ENCODE results near the gene CLNS1A. TPM values are rescaled to one million over a fixed set of nuclear protein-coding genes. Genes with fewer than 3 reads are reported as not detected.

The CLNS1A gene, protein sequence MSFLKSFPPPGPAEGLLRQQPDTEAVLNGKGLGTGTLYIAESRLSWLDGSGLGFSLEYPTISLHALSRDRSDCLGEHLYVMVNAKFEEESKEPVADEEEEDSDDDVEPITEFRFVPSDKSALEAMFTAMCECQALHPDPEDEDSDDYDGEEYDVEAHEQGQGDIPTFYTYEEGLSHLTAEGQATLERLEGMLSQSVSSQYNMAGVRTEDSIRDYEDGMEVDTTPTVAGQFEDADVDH
- total RNA-seq, result 10 to 100 TPM; 76.4 to 87.4 TPM
- 77.2 to 98.3 reads per million in 2 donors for total RNA-seq

DNA sequence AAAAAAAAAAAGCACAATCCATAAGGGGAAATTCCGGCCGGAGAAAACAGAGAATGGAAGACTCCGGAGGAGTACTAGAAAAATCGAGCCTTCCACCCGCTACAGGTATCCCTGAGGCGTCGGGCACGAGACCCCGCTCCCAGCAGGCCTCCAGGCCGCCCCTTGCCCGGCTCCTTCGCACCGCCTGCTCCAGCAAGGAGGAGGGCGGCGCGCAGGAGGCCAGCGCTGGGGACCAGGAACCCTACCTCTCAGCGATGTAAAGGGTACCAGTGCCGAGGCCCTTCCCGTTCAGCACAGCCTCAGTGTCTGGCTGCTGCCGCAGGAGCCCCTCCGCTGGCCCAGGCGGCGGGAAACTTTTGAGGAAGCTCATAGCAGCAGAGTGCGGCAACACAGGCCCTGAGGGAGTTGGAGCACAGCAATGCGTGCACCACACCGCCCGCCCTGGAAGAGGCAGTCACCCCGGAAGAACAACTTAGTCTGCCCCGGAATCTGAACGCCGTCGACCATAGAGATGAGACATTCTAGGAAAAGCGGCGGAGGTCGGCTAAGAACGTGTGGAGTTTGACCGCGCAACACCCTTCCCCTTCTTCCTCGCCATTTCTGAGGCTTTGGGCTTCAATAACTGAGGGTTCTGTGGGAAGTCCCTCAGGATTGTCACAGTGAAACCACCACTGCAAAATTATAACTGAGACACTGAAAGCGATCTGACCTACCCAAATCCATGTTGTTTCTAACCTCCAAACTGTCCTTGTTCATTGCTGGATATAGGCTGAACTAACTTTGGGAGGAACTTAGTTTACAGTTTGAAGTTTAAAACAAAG is at the start of gene CLNS1A:
Gene CLNS1A (minus strand): TSS at position 450 of the 821 bp plus-strand sequence. CDS start 80 bp downstream, at position 370.
- peak within 1 kb of the TSS; percentile 94 for H3K27ac Mint-ChIP-seq
- H3K4me3 Mint-ChIP-seq, result peak within 1 kb of the TSS; percentile 96
- H3K27me3 Mint-ChIP-seq, result no peaks in the 10 kb centered on the region
- peaks cover 2% of the 10 kb centered on the region for H3K36me3 Mint-ChIP-seq (ENCODE audit: low read depth)
- H3K9me3 ChIP-seq (ENCODE audit: control insufficient read depth, low read length, poor library complexity, severe bottlenecking), result no peaks in the 10 kb centered on the region
- DNase-seq, result peak; percentile 55 to 68 (median 61)
- peaks cover 24% of the 10 kb centered on the region for H3K4me1 Mint-ChIP-seq
- ATAC-seq, result peak; percentile 99

DNA sequence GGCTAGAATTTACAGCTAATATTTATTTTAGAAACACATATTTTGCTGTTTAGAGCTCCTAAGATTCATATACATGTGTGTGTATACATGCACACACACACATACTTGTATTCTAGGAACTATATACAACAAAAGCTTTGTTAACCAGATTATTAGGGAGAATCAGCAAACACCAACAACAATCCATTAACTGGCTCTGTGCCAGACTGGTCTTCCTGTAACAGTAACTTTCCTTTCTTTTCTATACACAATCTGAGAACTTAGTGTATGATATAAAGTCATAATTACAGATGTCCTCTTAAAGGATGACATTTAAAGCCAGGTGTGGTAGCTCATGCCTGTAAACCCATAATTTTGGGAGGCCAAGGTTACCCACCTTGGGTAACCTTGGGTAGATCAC is 49.5 kb upstream of the CLNS1A start:
- no peak overlapping the region for H3K4me3 Mint-ChIP-seq
- no peak for ATAC-seq
- peaks cover 3% of the 10 kb centered on the region for H3K36me3 Mint-ChIP-seq (ENCODE audit: low read depth)
- H3K9me3 ChIP-seq (ENCODE audit: control insufficient read depth, low read length, poor library complexity, severe bottlenecking), result no peaks in the 10 kb centered on the region
- peak overlapping the region; percentile 77 for H3K27ac Mint-ChIP-seq
- H3K27me3 Mint-ChIP-seq, result no peaks in the 10 kb centered on the region
- peaks cover 6% of the 10 kb centered on the region for H3K4me1 Mint-ChIP-seq
- DNase-seq, result no peak

DNA sequence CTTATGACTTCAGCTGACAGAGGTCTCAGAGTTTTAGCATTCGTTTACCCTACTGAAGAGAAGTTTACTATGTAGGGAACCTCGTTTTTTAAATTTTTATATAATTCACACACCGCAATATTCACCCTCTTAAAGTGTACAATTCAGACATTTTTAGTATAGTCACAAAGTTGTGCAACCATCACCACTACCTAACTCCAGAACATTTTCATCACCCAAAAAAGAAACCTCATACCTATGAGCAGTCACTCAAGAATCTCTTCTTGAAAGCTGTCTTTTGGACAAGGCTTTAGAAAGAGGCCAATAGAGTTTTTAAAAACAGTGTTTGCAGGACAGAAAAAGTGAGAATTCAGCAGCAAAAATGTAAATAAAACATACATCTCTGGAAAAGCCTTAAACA is 39.5 kb upstream of the CLNS1A start:
- Mint-ChIP-seq H3K27ac (peak overlapping the region; percentile 51), H3K4me3 (no peak overlapping the region)
- ATAC-seq, result no peak

DNA sequence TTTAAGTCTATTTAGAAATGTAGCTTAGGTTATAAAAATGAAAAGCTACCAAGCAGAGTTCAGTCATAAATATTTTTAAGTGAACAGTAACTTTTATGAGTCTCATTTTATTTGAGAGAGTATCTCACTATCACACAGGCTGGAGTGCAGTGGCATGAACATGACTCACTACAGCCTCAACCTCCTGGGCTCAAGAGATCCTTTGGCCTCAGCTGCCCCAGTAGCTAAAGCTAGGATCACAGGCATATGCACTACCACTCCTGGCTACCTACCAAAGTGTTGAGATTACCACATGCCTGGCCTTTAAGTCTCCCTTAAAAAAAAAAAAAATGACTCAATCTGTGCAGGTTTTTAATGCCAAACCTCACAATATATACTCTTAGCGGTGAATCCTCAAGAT is 34.7 kb upstream of the CLNS1A start:
- H3K27ac Mint-ChIP-seq, result no peak overlapping the region
- no peaks in the 10 kb centered on the region for H3K27me3 Mint-ChIP-seq

More for the DNA sequence above, 39.5 kb upstream of the CLNS1A start:
- no peak for DNase-seq
- peaks cover 6% of the 10 kb centered on the region for H3K4me1 Mint-ChIP-seq
- no peaks in the 10 kb centered on the region for H3K27me3 Mint-ChIP-seq
- H3K9me3 ChIP-seq (ENCODE audit: control insufficient read depth, low read length, poor library complexity, severe bottlenecking), result no peaks in the 10 kb centered on the region
- H3K36me3 Mint-ChIP-seq (ENCODE audit: low read depth), result peaks cover 21% of the 10 kb centered on the region

DNA sequence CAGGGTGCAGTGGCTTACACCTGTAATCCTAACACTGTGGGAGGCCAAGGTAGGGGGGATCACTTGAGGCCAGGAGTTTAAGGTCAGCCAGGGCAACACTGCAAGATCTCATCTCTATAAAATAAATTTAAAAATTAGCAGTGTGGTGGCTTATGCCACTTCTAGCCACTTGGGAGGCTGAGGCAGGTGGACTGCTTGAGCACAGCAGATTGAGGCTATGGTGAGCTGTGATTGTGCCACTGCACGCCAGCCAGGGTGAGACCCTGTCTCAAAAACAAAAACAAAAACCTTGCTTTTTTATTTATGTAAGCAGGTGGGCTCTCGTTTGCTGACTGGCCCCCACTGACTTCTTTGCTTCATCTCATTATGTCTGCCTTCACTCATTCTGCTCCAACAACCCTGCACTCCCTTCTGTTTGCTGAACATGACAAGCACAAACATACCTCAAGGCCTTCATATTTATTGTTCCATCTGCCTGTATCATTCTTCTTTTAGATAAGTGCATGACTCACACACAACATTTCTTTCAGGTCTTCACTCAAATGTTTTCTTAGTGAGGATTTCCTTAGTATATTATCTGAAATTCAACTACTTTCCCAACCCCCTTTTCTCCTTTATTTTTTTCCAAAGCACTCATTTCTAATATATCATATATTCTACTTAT is 32.4 kb upstream of the CLNS1A start:
- Mint-ChIP-seq H3K27me3 (no peaks in the 10 kb centered on the region), H3K4me1 (peaks cover 4% of the 10 kb centered on the region), H3K4me3 (no peak overlapping the region), H3K36me3 (ENCODE audit: low read depth) (peaks cover 21% of the 10 kb centered on the region), H3K27ac (no peak overlapping the region)
- no peak for DNase-seq
- H3K9me3 ChIP-seq (ENCODE audit: control insufficient read depth, low read length, poor library complexity, severe bottlenecking), result no peaks in the 10 kb centered on the region
- no peak for ATAC-seq

More for the DNA sequence above, 34.7 kb upstream of the CLNS1A start:
- Mint-ChIP-seq H3K4me1 (peaks cover 8% of the 10 kb centered on the region), H3K4me3 (no peak overlapping the region), H3K36me3 (ENCODE audit: low read depth) (peaks cover 30% of the 10 kb centered on the region)
- no peaks in the 10 kb centered on the region for H3K9me3 ChIP-seq (ENCODE audit: control insufficient read depth, low read length, poor library complexity, severe bottlenecking)
- DNase-seq, result no peak
- no peak for ATAC-seq

DNA sequence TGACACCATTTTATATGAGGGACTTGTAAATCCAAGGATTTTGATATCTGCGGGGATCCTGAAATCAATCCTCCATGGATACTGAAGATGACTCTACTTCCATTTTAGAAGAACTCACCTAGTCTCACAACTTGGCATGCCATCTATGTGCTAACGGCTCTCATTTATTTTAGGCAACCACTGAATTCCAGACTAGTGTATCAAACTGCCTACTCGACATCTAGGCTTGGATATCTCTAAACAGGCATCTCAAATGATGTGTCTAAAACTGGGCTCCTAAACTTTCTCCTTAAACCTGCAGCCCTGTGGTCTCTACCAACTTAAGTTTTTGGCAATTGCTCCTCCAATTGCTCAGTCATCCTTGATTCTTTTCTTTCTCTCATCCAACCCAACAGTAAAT is 31.2 kb upstream of the CLNS1A start:
- no peaks in the 10 kb centered on the region for H3K9me3 ChIP-seq (ENCODE audit: control insufficient read depth, low read length, poor library complexity, severe bottlenecking)
- ATAC-seq (no peak), DNase-seq (no peak)
- no peaks in the 10 kb centered on the region for H3K27me3 Mint-ChIP-seq
- peaks cover 4% of the 10 kb centered on the region for H3K4me1 Mint-ChIP-seq
- peaks cover 20% of the 10 kb centered on the region for H3K36me3 Mint-ChIP-seq (ENCODE audit: low read depth)
- no peak overlapping the region for H3K27ac Mint-ChIP-seq
- no peak overlapping the region for H3K4me3 Mint-ChIP-seq

DNA sequence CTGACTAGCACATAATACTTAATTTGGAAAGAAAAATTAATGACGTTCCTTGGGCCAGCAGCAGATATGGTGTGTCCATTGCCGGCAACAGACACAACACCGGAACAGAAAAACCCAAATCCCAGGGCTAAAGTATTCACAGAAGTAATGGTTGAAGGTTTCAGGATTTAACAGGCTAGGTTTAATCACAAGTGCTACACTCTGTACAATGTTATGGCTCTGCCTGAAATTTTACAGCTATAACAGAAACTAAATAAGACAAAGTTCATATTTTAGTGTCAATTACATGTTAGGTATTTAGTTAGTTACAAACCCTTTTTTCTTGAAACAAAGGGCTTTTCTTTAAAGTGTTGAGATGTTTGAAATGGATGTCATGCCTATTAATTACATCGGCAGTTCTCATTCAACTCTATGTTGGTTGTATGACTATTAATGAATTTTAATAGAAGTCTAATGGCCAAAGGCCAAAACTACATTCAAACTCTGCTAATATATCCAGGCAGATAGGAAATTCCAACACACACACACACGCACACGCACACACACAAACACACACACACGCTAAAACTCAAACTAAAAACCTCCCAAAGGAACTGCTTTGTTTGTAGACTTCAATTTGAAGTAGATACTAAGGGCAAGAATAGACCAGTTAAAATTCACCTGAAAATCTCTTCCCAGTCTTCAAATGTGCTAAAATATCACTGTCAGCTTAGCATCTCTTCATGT is 27.8 kb upstream of the CLNS1A start:
- H3K27ac Mint-ChIP-seq, result no peak overlapping the region
- no peaks in the 10 kb centered on the region for H3K9me3 ChIP-seq (ENCODE audit: control insufficient read depth, low read length, poor library complexity, severe bottlenecking)
- DNase-seq (no peak), ATAC-seq (no peak)
- no peak overlapping the region for H3K4me3 Mint-ChIP-seq
- peaks cover 15% of the 10 kb centered on the region for H3K36me3 Mint-ChIP-seq (ENCODE audit: low read depth)
- peaks cover 3% of the 10 kb centered on the region for H3K4me1 Mint-ChIP-seq
- no peaks in the 10 kb centered on the region for H3K27me3 Mint-ChIP-seq

DNA sequence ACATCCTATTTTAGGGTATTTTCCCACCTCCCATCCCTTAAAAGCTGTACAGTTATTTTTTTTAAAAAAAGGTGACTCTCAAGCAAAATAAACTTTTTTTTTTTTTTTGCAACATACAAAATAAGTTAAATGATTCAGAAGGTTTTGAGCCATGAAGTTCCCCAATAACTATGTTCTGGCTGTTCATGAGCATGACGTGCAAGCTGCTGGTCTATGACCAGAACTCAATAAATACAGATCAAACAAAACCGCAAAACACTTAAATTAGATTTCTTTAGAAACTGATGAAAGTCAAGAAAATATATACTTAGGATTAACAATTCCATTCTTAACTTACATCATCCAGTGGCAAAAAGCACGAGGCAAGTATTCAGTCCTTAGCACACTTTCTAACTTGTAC is 24.1 kb upstream of the CLNS1A start:
- ATAC-seq (no peak), DNase-seq (no peak)
- H3K4me3 Mint-ChIP-seq, result no peak overlapping the region
- H3K27ac Mint-ChIP-seq, result no peak overlapping the region
- no peaks in the 10 kb centered on the region for H3K4me1 Mint-ChIP-seq
- no peaks in the 10 kb centered on the region for H3K27me3 Mint-ChIP-seq
- H3K36me3 Mint-ChIP-seq (ENCODE audit: low read depth), result peaks cover under 1% of the 10 kb centered on the region
- H3K9me3 ChIP-seq (ENCODE audit: control insufficient read depth, low read length, poor library complexity, severe bottlenecking), result no peaks in the 10 kb centered on the region

DNA sequence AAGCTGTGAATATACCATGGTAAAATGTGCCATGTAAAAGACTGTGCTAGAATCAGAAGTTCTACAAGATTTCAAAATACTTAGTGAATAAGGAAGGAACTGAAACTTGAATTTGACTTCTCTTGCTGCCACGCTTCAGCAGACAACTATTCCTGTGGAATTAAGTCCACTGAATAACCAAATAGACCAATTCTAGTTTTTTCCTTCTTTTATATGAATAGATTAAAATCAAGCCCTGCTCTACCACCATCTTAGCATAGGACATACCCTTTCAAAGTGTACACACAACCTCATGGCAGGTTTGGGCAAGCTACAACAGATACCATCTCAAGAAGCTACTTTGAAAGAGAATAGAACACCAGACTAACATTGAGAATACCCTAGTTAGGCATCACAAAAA is 23.4 kb upstream of the CLNS1A start:
- Mint-ChIP-seq H3K27me3 (no peaks in the 10 kb centered on the region), H3K27ac (no peak overlapping the region), H3K36me3 (ENCODE audit: low read depth) (no peaks in the 10 kb centered on the region), H3K4me3 (peak overlapping the region; percentile 7), H3K4me1 (no peaks in the 10 kb centered on the region)
- ATAC-seq, result no peak
- H3K9me3 ChIP-seq (ENCODE audit: control insufficient read depth, low read length, poor library complexity, severe bottlenecking), result no peaks in the 10 kb centered on the region
- no peak for DNase-seq

DNA sequence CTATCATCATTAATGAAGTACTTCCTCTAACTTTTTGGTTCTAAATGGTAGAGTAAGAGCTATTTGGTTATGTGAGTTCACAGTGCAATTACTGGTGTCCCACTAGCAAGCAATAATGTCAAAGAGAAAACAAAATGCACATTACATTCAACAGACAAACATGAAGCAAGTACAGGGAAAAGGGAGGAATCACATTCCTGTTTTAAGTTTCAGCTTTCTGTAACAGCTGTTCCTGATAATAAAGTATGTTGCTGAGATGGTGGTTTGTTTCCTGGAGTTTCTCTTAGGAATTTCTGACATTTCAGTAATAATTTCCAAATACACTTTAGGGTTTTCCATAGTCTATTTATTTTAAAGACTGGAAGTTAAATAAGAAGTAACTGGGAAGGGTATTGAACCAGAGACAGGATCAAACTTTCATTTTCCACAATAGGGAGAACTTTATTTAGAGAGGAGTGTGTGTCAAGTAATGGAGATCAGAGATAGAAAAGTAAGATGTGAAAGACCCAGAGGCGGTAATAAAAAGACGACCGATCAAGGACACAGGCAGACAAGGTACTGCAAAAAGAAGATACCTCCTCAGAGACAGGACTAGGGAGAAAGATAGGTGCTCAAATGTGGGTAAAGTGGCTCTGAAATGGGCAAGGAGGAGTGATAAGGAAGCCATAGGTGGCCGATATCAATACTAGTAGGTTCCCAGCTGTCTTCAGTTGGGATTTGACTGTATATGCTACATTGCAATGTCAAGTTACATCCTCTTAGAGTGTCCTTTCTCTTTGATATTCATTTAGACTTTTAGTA is 20.8 kb upstream of the CLNS1A start:
- no peaks in the 10 kb centered on the region for H3K9me3 ChIP-seq (ENCODE audit: control insufficient read depth, low read length, poor library complexity, severe bottlenecking)
- no peak overlapping the region for H3K27ac Mint-ChIP-seq
- H3K4me3 Mint-ChIP-seq, result no peak overlapping the region
- ATAC-seq, result no peak
- DNase-seq, result no peak
- no peaks in the 10 kb centered on the region for H3K27me3 Mint-ChIP-seq
- no peaks in the 10 kb centered on the region for H3K36me3 Mint-ChIP-seq (ENCODE audit: low read depth)
- H3K4me1 Mint-ChIP-seq, result no peaks in the 10 kb centered on the region

DNA sequence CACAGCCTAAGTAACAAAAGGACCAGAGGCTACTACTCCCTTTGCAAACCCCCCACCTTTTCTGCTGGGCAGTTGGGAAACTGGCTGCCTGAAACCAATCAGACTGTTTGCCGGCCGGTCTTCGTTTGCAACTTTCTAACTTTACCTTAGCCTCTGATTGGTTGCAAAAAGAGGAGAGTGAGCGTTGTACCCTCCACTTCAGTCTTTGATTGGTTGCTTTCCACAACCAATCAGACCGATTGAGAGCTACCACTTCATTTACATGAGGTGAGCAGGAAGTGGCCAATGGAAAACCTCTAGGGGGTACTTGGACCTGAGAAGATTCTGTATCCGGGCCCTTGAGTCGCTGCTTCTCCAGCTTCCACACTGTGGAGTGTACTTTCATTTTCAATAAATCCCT is 18.8 kb upstream of the CLNS1A start:
- ATAC-seq (no peak), DNase-seq (no peak)
- H3K27me3 Mint-ChIP-seq, result no peaks in the 10 kb centered on the region
- H3K27ac Mint-ChIP-seq, result no peak overlapping the region
- H3K9me3 ChIP-seq (ENCODE audit: control insufficient read depth, low read length, poor library complexity, severe bottlenecking), result no peaks in the 10 kb centered on the region
- no peaks in the 10 kb centered on the region for H3K4me1 Mint-ChIP-seq
- no peak overlapping the region for H3K4me3 Mint-ChIP-seq
- no peaks in the 10 kb centered on the region for H3K36me3 Mint-ChIP-seq (ENCODE audit: low read depth)

DNA sequence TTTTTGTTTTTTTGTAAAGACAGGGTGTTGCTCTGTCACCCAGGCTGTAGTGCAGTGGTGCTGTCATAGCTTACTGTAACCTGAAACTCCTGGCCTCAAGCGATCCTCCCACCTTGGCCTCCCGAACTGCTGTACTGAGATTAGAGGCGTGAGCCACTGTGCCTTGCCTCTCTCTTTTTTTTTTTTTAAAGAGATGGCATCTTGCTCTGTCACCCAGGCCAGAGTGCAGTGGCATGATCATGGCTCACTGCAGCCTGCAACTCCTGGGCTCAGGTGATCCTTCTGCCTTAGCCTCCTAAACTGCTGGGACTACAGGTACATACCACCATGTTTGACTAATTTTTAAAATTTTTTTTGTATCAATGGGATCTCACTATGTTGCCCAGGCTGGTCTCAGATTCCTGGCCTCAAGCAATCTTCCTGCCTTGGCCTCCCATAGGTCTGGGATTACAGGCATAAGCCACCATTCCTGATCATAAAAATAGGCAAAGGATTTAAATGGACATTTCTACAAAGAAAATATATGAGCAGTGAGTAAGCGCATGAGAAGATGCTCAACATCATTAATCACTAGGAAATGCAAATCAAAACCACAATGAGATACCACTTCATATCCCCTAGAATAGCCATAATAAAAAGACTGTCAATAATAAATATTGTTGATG is 17.3 kb upstream of the CLNS1A start:
- Mint-ChIP-seq H3K4me3 (no peak overlapping the region), H3K36me3 (ENCODE audit: low read depth) (no peaks in the 10 kb centered on the region), H3K4me1 (peaks cover 2% of the 10 kb centered on the region), H3K27ac (no peak overlapping the region), H3K27me3 (peaks cover 6% of the 10 kb centered on the region)
- H3K9me3 ChIP-seq (ENCODE audit: control insufficient read depth, low read length, poor library complexity, severe bottlenecking), result no peaks in the 10 kb centered on the region
- ATAC-seq (no peak), DNase-seq (no peak)
